Muscle of leg (tissue), 11 donors: Measurements from ENCODE around the gene REPS2. TPM values are rescaled to one million over a fixed set of nuclear protein-coding genes. Genes with fewer than 3 reads are reported as not detected.

ENCODE experiments used
- DNase-seq: peaks from one replicate; pipeline ENCODE4 v3.0.0; 2013
- H3K27ac ChIP-seq: one replicate; pipeline ENCODE4 v1.5.1; 2013; ENCODE audit warnings: mild to moderate bottlenecking, low read length, control low read depth
- H3K27me3 ChIP-seq: one replicate; pipeline ENCODE4 v1.6.1; 2013; ENCODE audit warnings: low read length; ENCODE audit not compliant: control insufficient read depth, insufficient read depth
- H3K36me3 ChIP-seq: one replicate; pipeline ENCODE4 v1.6.1; 2013; ENCODE audit warnings: low read length; ENCODE audit not compliant: control insufficient read depth, insufficient read depth
- H3K4me1 ChIP-seq: one replicate; pipeline ENCODE4 v1.6.1; 2013; ENCODE audit warnings: low read length; ENCODE audit not compliant: control insufficient read depth, insufficient read depth
- H3K4me3 ChIP-seq: one replicate; pipeline ENCODE4 v1.5.1; 2013; ENCODE audit warnings: low read length, control low read depth
- H3K9me3 ChIP-seq: replicated peaks from 2 replicates; pipeline ENCODE4 v1.6.1; 2013; ENCODE audit warnings: low read depth, low read length; ENCODE audit not compliant: control insufficient read depth
- WGBS: methylation state at CpG from one replicate; pipeline ENCODE4 v1.1.5; 2013; ENCODE audit warnings: missing lambda C conversion rate; ENCODE audit not compliant: insufficient coverage; 5-methylcytosine and 5-hydroxymethylcytosine counted together
- polyA plus RNA-seq, 8 donors: library from polyadenylated mRNA; unstranded; fragments of 120-200 nt; gene quantifications; one replicate each; pipeline versions ENCODE4 v1.2.1 to v1.2.3, GENCODE V29; 2013; ENCODE audit warnings: inconsistent platforms in 1 of 8, low replicate concordance in 1 of 8; ENCODE audit not compliant: insufficient read length in 8 of 8, insufficient read depth in 1 of 8
- total RNA-seq: library from RNA; stranded (reverse); fragments of 120-200 nt; gene quantifications from one replicate; pipeline ENCODE4 v1.2.4, GENCODE V29; 2013

REPS2 gene
- total and polyA plus RNA-seq, 9 donors, result 6.5 to 10.7 (median 8.5) TPM

GRCh38 chrX:17017134-17017533 lies 70.7 kb downstream of the REPS2 start:
- Histone ChIP-seq H3K9me3 (no peaks in the 10 kb centered on the region), H3K4me1 (peaks cover 5% of the 10 kb centered on the region), H3K27me3 (peaks cover 32% of the 10 kb centered on the region), H3K4me3 (no peak overlapping the region), H3K36me3 (no peaks in the 10 kb centered on the region), H3K27ac (no peak overlapping the region)
- DNase-seq, result no peak
- 80% methylated on average over 2 of the region's 4 CpGs for WGBS

GRCh38 chrX:17020356-17020755 lies 73.9 kb downstream of the REPS2 start:
- Histone ChIP-seq H3K4me1 (peaks cover 6% of the 10 kb centered on the region), H3K36me3 (no peaks in the 10 kb centered on the region), H3K9me3 (no peaks in the 10 kb centered on the region), H3K4me3 (no peak overlapping the region), H3K27ac (peak overlapping the region; percentile 83), H3K27me3 (peaks cover 33% of the 10 kb centered on the region)
- DNase-seq, result peak; percentile 49
- no CpG with 5 or more reads among the region's 2 CpGs for WGBS

GRCh38 chrX:17020851-17021821 lies 74.7 kb downstream of the REPS2 start:
- H3K4me3 ChIP-seq, result no peak overlapping the region
- DNase-seq, result peak; percentile 94
- no CpG with 5 or more reads among the region's 10 CpGs for WGBS
- peak overlapping the region; percentile 83 for H3K27ac ChIP-seq
- H3K9me3 ChIP-seq, result no peaks in the 10 kb centered on the region
- H3K27me3 ChIP-seq, result peaks cover 37% of the 10 kb centered on the region
- H3K36me3 ChIP-seq, result no peaks in the 10 kb centered on the region
- peaks cover 6% of the 10 kb centered on the region for H3K4me1 ChIP-seq

GRCh38 chrX:17021851-17022604 lies 75.6 kb downstream of the REPS2 start:
- Histone ChIP-seq H3K36me3 (no peaks in the 10 kb centered on the region), H3K27me3 (peaks cover 40% of the 10 kb centered on the region), H3K4me3 (no peak overlapping the region), H3K4me1 (peaks cover 6% of the 10 kb centered on the region), H3K9me3 (no peaks in the 10 kb centered on the region), H3K27ac (peak overlapping the region; percentile 59)
- WGBS, result no CpG with 5 or more reads among the region's 10 CpGs
- DNase-seq, result peak; percentile 66

- Histone ChIP-seq H3K36me3 (no peaks in the 10 kb centered on the region), H3K4me1 (peaks cover 10% of the 10 kb centered on the region), H3K27me3 (peaks cover 38% of the 10 kb centered on the region), H3K9me3 (no peaks in the 10 kb centered on the region), H3K4me3 (no peak overlapping the region), H3K27ac (no peak overlapping the region)
- DNase-seq, result no peak
- no CpG with 5 or more reads among the region's 2 CpGs for WGBS
These were observed 77.2 kb downstream of the REPS2 start for GRCh38 chrX:17023661-17024060.

- Histone ChIP-seq H3K4me1 (peaks cover 10% of the 10 kb centered on the region), H3K9me3 (no peaks in the 10 kb centered on the region), H3K36me3 (no peaks in the 10 kb centered on the region), H3K4me3 (no peak overlapping the region), H3K27me3 (peaks cover 33% of the 10 kb centered on the region), H3K27ac (no peak overlapping the region)
- DNase-seq, result no peak
- 50% methylated on average over 9 of the region's 11 CpGs for WGBS
These were observed 78.4 kb downstream of the REPS2 start for GRCh38 chrX:17024886-17025285.

- DNase-seq, result no peak
- Histone ChIP-seq H3K9me3 (no peaks in the 10 kb centered on the region), H3K27ac (no peak overlapping the region), H3K27me3 (peaks cover 29% of the 10 kb centered on the region), H3K4me1 (peaks cover 8% of the 10 kb centered on the region), H3K4me3 (no peak overlapping the region), H3K36me3 (no peaks in the 10 kb centered on the region)
- WGBS, result 75% methylated on average over 6 of the region's 7 CpGs
These were observed 79.3 kb downstream of the REPS2 start for GRCh38 chrX:17025621-17026302.

- Histone ChIP-seq H3K27ac (peak overlapping the region; percentile 69), H3K36me3 (peaks cover 2% of the 10 kb centered on the region)
- no CpG with 5 or more reads among the region's 2 CpGs for WGBS
These were observed 81.5 kb downstream of the REPS2 start for GRCh38 chrX:17027931-17028330.

GRCh38 chrX:17028356-17028755 lies 81.9 kb downstream of the REPS2 start:
- Histone ChIP-seq H3K27me3 (peaks cover 41% of the 10 kb centered on the region), H3K9me3 (no peaks in the 10 kb centered on the region), H3K36me3 (peaks cover 2% of the 10 kb centered on the region), H3K27ac (peak overlapping the region; percentile 69), H3K4me1 (peaks cover 4% of the 10 kb centered on the region), H3K4me3 (no peak overlapping the region)
- DNase-seq, result peak; percentile 64

More at GRCh38 chrX:17027931-17028330, 81.5 kb downstream of the REPS2 start:
- Histone ChIP-seq H3K4me3 (no peak overlapping the region), H3K4me1 (peaks cover 4% of the 10 kb centered on the region), H3K27me3 (peaks cover 37% of the 10 kb centered on the region), H3K9me3 (no peaks in the 10 kb centered on the region)
- DNase-seq, result no peak

- WGBS, result no CpG with 5 or more reads among the region's 4 CpGs
- peak; percentile 57 for DNase-seq
These were observed 83.6 kb downstream of the REPS2 start for GRCh38 chrX:17030092-17030491.

More at GRCh38 chrX:17030092-17030491, 83.6 kb downstream of the REPS2 start:
- H3K4me1 ChIP-seq, result peaks cover 4% of the 10 kb centered on the region
- no peak overlapping the region for H3K4me3 ChIP-seq
- H3K36me3 ChIP-seq, result peaks cover 2% of the 10 kb centered on the region
- H3K27me3 ChIP-seq, result peaks cover 36% of the 10 kb centered on the region
- no peaks in the 10 kb centered on the region for H3K9me3 ChIP-seq
- no peak overlapping the region for H3K27ac ChIP-seq
